ENCODE results near the gene ETNPPL. TPM values are rescaled to one million over a fixed set of nuclear protein-coding genes. Genes with fewer than 3 reads are reported as not detected.

Gene ETNPPL
- total and polyA plus RNA-seq, 2 donors (not counting 3 experiments of a cell fraction or from before 2014, with no cell fraction given): not detected

DNA sequence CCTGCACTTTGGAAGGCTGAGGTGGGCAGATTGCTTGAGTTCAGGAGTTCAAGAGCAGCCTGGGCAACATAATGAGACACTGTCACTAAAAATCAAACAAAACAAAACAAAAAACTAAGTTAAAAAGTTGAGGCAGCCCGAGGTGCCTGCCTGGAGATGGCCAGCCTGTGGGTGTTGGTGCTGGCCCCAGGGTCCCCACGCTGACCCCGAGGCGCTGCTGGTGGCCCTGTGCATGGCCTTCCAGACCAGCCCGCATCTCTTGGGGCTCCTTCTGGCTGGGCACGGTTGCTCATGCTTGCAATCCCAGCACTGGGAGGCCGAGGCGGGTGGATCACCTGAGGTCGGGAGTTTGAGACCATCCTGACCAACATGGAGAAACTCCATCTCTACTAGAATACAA, 4.4 kb downstream of the ETNPPL start:
- peaks cover 5% of the 10 kb centered on the region for H3K4me1 ChIP-seq (ENCODE audit: control insufficient read depth, extremely low read depth, insufficient read depth, low read length)
- H3K4me3 ChIP-seq (replicated peaks in 1 of 3; ENCODE audit: insufficient read depth in 1 of 3, low read depth in 1 of 3, low read length in 3 of 3): no peak overlapping the region
- peaks cover 10% of the 10 kb centered on the region in 2 experiments for H3K27me3 ChIP-seq (ENCODE audit: control insufficient read depth in 2 of 2, insufficient read depth in 2 of 2, low read length in 2 of 2)
- no peaks in the 10 kb centered on the region for H3K79me2 ChIP-seq (ENCODE audit: control insufficient read depth, insufficient read depth, low read length)
- H3K9ac ChIP-seq (replicated peaks; ENCODE audit: extremely low read depth, insufficient read depth, low read length): no peak overlapping the region
- no peaks in the 10 kb centered on the region for H4K20me1 ChIP-seq (replicated peaks; ENCODE audit: control insufficient read depth, extremely low read depth, insufficient read depth, low read length)
- CTCF ChIA-PET: no interaction called here
- POLR2A ChIA-PET: no interaction called here
- no peak overlapping the region for H3K27ac ChIP-seq (ENCODE audit: insufficient read depth, low read depth, low read length)
- no TSS peak for BruUV-seq (replicated peaks)
- dilution Hi-C loops (cut with MboI; ENCODE audit: extremely low pct_ligation_motif_present, low sequenced_read_pairs): no loop called here
- DNase-seq (ENCODE audit: low read depth, low spot score) (no peak), FAIRE-seq (no peak)
- H3K9me1 ChIP-seq (replicated peaks; ENCODE audit: control insufficient read depth, extremely low read depth, insufficient read depth, low read length): no peaks in the 10 kb centered on the region
- TF ChIP-seq MYC (IDR thresholded peaks at IDR 0.05; ENCODE audit: low read depth, low read length) (no peak), POLR2AphosphoS5 (IDR thresholded peaks at IDR 0.05; ENCODE audit: insufficient read depth, low read depth, low read length) (no peak), JUN (IDR thresholded peaks at IDR 0.05; ENCODE audit: borderline replicate concordance, insufficient read depth, insufficient read length, low read depth) (no peak), POLR2A (IDR thresholded peaks at IDR 0.05; ENCODE audit: low read depth, low read length) (no peak), GATA2 (IDR thresholded peaks at IDR 0.05; ENCODE audit: insufficient read depth, insufficient read length, low read depth, low read length) (no peak), FOS (IDR thresholded peaks at IDR 0.05; ENCODE audit: borderline replicate concordance, insufficient read depth, low read length) (no peak), EZH2 (IDR thresholded peaks at IDR 0.05; ENCODE audit: borderline replicate concordance, low read depth, low read length, severe bottlenecking) (no peak)
- TF ChIP-seq, protein P1, sequence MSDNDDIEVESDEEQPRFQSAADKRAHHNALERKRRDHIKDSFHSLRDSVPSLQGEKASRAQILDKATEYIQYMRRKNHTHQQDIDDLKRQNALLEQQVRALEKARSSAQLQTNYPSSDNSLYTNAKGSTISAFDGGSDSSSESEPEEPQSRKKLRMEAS (IDR thresholded peaks at IDR 0.05; ENCODE audit: insufficient read depth, insufficient read length): no peak
- H2AFZ ChIP-seq (ENCODE audit: low read depth, low read length): no peak overlapping the region
- no peaks in the 10 kb centered on the region for H3K36me3 ChIP-seq (ENCODE audit: control insufficient read depth in 2 of 2, extremely low read depth in 1 of 2, insufficient read depth in 2 of 2, low read length in 2 of 2)
- H3K9me3 ChIP-seq (replicated peaks; ENCODE audit: control insufficient read depth, insufficient read depth, low read length): no peaks in the 10 kb centered on the region
- H3K4me2 ChIP-seq (ENCODE audit: insufficient read depth, low read length): no peak overlapping the region
- intact Hi-C loops (cut with micrococcal nuclease): no loop called here

DNA sequence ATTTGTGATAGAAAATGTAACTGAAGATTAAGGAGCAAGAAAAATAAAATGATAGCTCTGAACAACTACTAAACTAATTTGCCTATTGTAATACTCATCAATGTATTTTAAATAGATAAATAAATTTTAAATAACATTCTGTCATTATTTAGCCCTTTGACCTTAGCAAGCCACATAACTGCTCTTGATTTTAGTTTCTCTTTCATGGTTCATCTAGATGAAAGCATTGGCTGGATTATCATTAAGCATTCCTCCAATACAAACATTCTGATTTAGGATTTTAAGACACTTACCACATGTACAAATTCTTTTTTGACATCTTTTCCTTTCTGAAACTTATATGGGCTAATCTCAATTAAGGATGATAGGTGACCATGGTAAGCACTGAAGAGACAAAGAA, 8.5 kb downstream of the ETNPPL start:
- BruUV-seq (replicated peaks): no TSS peak
- POLR2A ChIA-PET: no interaction called here
- dilution Hi-C loops (cut with MboI; ENCODE audit: extremely low pct_ligation_motif_present, low sequenced_read_pairs): no loop called here

More for the DNA sequence above, 8.5 kb downstream of the ETNPPL start:
- no peak for FAIRE-seq
- no peaks in the 10 kb centered on the region for H3K79me2 ChIP-seq (ENCODE audit: control insufficient read depth, insufficient read depth, low read length)
- no peak overlapping the region for H3K4me2 ChIP-seq (ENCODE audit: insufficient read depth, low read length)
- CTCF ChIA-PET: interaction anchor here (1.0 kb wide), 1 partner anchor 29 kb away, joined by 3 read pairs; no protein-coding TSS in a partner anchor
- no peak overlapping the region for H2AFZ ChIP-seq (ENCODE audit: low read depth, low read length)
- no peaks in the 10 kb centered on the region for H3K9me3 ChIP-seq (replicated peaks; ENCODE audit: control insufficient read depth, insufficient read depth, low read length)
- TF ChIP-seq GATA2 (IDR thresholded peaks at IDR 0.05; ENCODE audit: insufficient read depth, insufficient read length, low read depth, low read length) (no peak), FOS (IDR thresholded peaks at IDR 0.05; ENCODE audit: borderline replicate concordance, insufficient read depth, low read length) (no peak), POLR2A (IDR thresholded peaks at IDR 0.05; ENCODE audit: low read depth, low read length) (no peak), JUN (IDR thresholded peaks at IDR 0.05; ENCODE audit: borderline replicate concordance, insufficient read depth, insufficient read length, low read depth) (no peak), EZH2 (IDR thresholded peaks at IDR 0.05; ENCODE audit: borderline replicate concordance, low read depth, low read length, severe bottlenecking) (no peak), POLR2AphosphoS5 (IDR thresholded peaks at IDR 0.05; ENCODE audit: insufficient read depth, low read depth, low read length) (no peak), MYC (IDR thresholded peaks at IDR 0.05; ENCODE audit: low read depth, low read length) (no peak)
- TF ChIP-seq, protein P1 (IDR thresholded peaks at IDR 0.05; ENCODE audit: insufficient read depth, insufficient read length): no peak
- TF ChIP-seq, protein P2, sequence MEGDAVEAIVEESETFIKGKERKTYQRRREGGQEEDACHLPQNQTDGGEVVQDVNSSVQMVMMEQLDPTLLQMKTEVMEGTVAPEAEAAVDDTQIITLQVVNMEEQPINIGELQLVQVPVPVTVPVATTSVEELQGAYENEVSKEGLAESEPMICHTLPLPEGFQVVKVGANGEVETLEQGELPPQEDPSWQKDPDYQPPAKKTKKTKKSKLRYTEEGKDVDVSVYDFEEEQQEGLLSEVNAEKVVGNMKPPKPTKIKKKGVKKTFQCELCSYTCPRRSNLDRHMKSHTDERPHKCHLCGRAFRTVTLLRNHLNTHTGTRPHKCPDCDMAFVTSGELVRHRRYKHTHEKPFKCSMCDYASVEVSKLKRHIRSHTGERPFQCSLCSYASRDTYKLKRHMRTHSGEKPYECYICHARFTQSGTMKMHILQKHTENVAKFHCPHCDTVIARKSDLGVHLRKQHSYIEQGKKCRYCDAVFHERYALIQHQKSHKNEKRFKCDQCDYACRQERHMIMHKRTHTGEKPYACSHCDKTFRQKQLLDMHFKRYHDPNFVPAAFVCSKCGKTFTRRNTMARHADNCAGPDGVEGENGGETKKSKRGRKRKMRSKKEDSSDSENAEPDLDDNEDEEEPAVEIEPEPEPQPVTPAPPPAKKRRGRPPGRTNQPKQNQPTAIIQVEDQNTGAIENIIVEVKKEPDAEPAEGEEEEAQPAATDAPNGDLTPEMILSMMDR (IDR thresholded peaks at IDR 0.05; ENCODE audit: extremely low read depth in 1 of 2, insufficient read depth in 1 of 2, low read depth in 1 of 2, low read length in 2 of 2): no peak
- no peaks in the 10 kb centered on the region for H3K4me1 ChIP-seq (ENCODE audit: control insufficient read depth, extremely low read depth, insufficient read depth, low read length)
- no peak overlapping the region for H3K27ac ChIP-seq (ENCODE audit: insufficient read depth, low read depth, low read length)
- H3K9ac ChIP-seq (replicated peaks; ENCODE audit: extremely low read depth, insufficient read depth, low read length): no peak overlapping the region
- H3K27me3 ChIP-seq (ENCODE audit: control insufficient read depth in 2 of 2, insufficient read depth in 2 of 2, low read length in 2 of 2): no peaks in the 10 kb centered on the region
- no peaks in the 10 kb centered on the region for H3K9me1 ChIP-seq (replicated peaks; ENCODE audit: control insufficient read depth, extremely low read depth, insufficient read depth, low read length)
- H4K20me1 ChIP-seq (replicated peaks; ENCODE audit: control insufficient read depth, extremely low read depth, insufficient read depth, low read length): no peaks in the 10 kb centered on the region
- H3K4me3 ChIP-seq (replicated peaks in 1 of 3; ENCODE audit: insufficient read depth in 1 of 3, low read depth in 1 of 3, low read length in 3 of 3): no peak overlapping the region
- intact Hi-C loops (cut with micrococcal nuclease): no loop called here
- no peak for DNase-seq (ENCODE audit: low read depth, low spot score)
- no peaks in the 10 kb centered on the region for H3K36me3 ChIP-seq (ENCODE audit: control insufficient read depth in 2 of 2, extremely low read depth in 1 of 2, insufficient read depth in 2 of 2, low read length in 2 of 2)

Measured in endothelial cell of umbilical vein (primary cell).